Epidermal melanocyte (primary cell): ENCODE measurements around the gene AASDHPPT.
"Not testable (repeated sequence)": the region's sequence is repeated elsewhere in the genome, so short reads cannot be mapped to it uniquely, and the experiment has no call there.

Experiments used
- DNase-seq: peaks from one replicate; pipeline ENCODE4 v3.0.0; 2011; ENCODE audit warnings: low spot score; ENCODE audit not compliant: insufficient read length

Gene AASDHPPT, protein sequence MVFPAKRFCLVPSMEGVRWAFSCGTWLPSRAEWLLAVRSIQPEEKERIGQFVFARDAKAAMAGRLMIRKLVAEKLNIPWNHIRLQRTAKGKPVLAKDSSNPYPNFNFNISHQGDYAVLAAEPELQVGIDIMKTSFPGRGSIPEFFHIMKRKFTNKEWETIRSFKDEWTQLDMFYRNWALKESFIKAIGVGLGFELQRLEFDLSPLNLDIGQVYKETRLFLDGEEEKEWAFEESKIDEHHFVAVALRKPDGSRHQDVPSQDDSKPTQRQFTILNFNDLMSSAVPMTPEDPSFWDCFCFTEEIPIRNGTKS

DNA sequence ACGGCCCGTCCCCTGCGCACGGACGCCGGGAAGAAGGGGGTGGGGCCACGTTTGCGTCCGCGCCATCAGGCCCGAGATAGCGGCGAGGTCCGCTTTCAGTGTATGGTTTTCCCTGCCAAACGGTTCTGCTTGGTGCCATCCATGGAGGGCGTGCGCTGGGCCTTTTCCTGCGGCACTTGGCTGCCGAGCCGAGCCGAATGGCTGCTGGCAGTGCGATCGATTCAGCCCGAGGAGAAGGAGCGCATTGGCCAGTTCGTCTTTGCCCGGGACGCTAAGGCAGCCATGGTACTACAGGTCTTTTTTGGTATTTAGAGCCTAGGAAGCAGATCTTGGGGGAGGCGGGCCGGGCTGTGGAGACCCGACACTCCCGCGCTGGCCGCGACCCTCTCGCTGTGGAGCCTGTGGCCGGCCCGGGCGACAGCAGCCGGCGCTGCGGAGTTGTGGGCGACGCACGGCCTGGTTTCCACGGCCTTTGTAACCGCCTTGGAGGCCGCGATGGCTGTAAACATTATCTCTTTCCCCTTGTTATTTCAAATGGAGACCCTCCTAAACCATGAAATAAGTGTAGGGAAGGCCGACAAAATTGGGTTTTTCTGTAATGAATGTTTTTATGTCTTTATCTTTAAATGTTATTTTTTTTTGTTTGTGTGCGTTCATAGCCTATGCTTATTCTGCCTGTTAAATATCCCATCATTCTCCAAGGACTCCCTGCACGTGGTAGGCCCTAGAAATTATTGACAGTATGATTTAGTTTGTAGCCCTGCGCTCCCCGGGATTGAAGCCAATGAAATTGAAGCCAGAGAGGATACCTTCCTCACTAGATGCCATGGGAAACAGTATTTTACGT lies at the start of gene AASDHPPT:
AASDHPPT (plus strand) TSS at position 54 of the 847 bp plus-strand sequence; CDS start at position 103, 49 bp downstream.
- no peak for DNase-seq

DNA sequence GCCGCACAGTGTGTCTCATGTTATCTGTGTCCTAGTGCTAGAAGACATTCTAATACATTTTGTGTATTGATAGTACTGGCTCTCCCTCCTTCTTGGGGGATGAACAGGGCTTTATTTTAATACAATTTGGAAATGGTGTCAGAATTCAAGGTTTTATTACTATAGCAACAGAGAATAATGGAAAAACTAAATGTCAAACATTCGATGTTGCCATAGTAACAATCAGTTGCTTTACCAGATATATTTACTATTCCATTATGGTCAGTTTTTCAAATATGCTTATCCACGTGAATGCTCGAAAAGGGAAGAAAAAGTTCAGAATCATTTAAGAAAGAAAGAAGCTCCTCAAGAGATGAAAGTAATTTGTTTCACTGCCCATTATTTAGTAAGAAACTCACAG lies 46.9 kb upstream of the AASDHPPT start:
- no peak for DNase-seq

DNA sequence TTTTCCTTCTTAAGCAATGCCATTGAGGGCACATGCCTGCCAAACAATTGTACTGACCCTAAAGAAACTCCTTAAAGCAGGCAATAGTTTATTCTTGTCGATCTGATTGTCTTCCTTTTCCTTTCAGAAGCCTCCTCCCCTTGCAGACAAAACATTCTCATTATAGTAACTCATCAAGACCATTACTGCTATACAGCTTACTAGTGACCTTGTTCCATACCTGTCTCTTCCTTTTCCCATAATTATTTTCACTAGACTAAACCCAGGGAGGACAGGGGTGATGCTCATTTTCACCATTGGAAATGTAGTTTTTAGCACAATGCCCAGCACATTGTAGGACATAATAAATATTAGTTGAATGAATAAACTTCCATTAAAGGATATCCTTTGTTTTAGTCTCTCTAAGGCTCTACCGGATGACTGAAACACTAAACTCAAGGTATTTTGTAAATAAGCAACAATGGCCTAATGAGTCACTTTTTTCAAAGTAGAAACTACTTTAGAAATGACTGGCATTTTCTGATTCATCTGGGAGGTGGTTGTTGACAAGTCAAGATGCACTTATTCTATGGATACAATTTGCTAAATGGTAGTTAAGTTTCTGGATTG lies 46.2 kb upstream of the AASDHPPT start:
- no peak for DNase-seq

DNA sequence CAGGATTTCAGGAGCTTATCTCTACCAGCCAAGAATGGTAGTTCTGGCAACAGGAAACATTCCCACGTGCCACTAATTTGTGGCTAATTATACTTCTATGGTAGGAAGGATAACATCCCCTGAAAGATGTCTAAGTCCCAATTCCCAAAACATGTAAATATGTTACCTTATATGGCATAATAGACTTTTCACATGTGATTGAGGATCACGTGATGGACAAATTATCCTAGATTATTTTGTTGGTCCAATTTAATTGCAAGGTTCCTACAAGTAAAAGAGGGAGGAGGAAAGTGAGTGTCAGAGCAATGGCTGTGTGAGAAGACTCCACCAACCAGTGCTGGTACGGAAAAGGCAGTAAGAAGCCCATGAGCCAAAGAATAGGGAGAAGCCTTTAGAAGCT lies 45.5 kb upstream of the AASDHPPT start:
- no peak for DNase-seq

DNA sequence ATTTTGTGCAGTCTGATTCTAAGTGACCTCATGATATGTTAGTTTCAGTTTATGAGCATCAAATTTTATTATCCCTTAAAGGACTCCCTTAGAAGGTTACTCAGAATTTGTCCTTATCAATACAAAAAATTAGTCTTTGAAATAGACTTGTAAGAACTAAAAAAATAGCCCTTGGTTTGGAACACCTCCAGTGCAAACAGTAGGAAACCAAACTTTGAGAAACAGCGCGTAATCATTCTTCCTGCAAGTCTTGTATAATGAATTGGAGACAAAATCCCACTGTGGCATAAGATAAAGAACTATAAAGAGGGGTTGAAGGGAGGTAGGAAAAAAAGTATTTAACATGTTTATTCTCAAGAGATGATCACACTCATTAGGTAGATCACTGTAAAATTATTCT lies 44.6 kb upstream of the AASDHPPT start:
- no peak for DNase-seq

DNA sequence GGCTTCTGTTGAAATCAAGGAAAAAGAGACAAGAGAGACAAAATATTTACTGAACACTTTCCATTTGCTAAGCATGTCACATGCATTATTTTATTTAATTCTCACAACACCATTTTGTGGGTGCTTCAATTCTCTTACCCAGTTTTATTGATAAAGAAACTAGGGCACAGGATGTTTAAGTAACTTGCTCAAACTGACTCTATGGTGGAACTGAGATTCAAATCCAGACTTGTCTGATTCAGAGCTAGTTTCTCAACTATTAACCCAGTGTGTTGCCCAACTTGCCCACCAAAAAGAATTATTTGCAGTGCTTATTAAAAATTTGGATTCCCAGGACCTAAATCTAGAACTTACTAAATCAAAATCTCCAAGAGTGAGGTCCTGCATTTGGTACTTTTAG lies 33.9 kb upstream of the AASDHPPT start:
- no peak for DNase-seq

DNA sequence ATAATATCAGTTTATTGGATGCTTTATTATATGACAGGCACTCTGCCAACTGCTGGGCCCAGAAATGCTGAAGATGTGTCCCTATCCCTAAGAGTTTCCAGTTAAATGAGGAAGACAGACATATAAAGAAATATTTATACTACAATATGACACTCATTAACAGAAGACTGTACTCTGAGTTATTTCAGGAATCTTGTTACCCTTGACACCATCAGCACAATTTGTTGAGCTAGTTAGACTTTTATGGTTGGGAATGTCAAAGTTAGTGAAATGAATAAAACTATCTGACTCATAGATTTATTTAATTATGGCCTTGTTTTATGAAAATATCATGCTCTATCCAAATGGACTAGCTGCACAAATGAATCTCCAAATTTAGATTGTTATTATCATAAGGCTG lies 29.8 kb upstream of the AASDHPPT start:
- no peak for DNase-seq

DNA sequence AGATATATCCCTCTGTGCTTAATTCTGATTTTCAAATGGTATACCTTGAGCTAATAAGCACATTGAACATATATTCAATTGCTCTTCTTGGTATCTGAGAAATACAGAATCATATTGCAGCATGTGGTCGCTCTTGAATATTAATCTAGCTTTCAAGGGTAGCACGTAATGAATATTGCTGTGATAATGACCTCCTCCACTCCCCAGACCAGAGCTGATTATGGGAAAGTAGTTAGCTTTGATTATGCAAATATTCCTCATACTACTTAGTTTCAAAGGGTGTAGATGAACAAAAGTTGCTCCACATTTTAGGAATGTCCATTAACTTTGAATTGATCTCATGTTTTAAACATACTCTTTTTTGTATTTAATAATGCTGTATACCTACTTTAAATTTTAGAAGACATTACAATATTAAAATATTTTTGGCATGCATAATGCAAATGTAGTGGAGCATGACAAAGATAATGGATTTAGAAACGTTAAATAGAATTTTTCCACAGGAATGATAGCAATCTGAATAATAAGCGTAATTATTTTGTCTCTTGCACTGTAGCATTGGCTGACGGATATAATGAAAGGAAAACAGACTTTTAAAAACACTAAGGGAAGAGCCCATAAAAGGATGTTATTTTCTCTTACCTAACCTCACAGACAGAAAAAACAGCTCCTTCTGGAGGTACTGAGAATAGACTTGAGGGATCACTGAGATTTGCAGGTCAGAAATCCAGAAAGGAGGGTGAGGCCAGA lies 27.6 kb upstream of the AASDHPPT start:
- no peak for DNase-seq

DNA sequence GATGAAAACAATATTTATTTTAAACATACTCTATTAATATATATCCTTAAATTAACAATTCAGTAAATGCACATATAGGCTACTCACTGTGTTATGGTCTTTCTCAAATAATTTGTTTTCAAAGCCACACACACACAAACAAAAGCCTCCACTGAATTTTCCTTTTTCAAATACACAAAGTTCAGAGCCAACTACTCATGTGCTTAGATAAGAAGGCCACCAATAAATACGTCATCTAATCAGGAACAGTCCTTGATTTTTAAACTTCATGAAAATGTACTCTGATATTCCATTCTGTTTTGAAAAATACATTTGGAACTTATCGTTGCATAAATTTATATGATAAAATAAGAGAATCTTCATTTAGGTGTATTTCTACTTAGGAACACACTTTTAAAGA lies 26.4 kb upstream of the AASDHPPT start:
- no peak for DNase-seq

DNA sequence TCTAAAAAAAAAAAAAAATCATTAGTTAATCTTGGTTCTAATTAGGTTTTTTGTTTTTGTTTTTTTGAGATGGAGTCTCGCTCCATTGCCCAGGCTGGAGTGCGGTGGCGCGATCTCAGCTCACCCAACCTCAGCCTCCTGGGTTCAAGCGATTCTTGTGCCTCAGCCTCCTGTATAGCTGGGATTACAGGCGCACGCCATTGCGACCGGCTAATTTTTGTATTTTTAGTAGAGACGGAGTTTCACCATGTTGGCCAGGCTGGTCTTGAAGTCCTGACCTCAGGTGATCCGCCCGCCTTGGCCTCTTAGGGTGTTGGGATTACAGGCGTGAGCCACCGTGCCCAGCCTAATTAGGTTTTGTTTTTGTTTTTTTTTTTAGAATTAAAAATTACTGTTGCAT lies 19.1 kb upstream of the AASDHPPT start:
- not testable (repeated sequence) for DNase-seq

DNA sequence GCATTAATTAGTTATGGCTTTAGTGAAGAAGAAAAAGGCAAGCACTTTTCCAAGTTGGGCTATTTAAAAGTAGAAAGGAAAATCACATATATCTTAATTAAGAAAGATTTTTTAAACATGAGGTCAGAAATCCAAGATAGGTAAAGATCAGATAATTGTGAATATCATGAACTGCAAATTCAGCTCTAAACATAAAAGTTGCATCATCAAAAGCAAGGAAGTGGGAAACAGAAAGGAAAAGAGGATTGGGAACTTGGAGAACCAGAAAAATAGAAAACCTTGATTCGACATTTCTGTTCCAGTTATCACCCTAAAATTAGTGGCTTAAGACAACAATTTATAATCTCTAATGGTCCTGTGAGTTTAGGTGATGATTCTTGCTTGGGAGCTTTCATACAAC lies 17.8 kb upstream of the AASDHPPT start:
- no peak for DNase-seq

DNA sequence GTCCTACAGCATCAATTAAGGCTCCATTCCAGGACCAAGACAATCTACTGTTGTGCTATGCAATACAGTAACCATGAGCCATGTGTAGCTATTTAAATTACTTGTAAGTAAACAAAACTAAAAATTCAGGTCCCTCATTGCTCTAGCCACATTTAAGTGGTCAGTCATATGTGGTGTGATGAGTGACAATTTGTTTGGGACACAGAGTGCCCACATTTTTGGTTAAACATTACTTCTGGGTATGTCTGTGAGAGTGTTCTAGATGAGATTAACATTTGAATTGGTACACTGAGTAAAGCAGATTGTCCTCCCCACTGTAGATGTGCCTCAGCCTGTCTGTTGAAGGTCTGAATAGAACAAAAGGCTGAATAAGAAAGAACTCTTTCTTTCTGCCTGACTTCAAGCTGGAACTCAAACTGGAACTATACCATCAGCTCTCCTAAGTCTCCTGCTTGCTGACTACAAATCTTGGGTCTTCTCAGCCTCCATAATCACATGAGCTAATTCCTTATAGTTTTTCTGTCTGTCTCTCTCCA lies 16.1 kb upstream of the AASDHPPT start:
- no peak for DNase-seq

DNA sequence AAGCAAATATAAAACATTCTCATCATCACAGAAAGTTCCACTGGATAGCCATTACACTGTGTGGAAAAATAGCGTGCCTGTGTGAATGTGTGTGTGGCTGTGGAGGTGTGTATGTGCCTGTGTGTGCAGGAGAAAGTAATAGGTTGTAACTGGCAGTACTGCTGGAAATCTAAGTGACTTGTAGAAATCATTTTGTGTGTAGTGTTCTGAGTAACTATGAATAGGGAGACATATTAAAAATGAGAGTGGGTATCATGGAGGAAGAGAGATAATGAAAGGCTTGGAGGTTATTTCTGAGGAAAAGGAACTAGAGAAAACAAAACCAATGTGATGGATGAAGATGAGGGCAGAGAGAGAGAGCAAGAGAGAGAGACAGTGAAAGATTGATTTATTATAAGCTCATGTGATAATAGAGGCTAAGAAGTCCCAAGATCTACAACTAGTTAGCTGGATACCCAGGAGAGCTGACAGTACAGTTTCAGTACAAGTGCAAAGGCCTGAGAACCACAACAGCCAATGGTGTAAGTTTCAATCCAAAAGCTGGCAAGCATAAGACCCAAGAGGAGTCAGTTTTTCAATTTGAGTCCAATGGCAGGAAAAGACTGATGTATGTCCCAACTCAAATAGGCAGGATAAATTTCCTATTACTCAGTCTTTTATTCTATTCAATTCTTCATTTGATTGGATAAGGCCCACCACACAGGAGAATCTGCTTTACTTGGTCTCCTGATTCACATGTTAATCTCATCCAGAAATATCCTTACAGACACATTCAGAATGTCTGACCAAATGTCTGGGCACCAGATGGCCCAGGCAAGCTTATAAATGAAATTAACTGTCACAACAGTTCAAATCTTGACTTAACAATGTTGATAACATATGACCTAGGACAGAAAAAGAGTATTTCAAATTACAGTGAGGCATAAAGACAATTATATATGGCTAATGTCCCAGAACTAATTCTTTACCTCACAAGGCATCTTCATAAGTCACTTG lies 15.2 kb upstream of the AASDHPPT start:
- DNase-seq, result no peak

DNA sequence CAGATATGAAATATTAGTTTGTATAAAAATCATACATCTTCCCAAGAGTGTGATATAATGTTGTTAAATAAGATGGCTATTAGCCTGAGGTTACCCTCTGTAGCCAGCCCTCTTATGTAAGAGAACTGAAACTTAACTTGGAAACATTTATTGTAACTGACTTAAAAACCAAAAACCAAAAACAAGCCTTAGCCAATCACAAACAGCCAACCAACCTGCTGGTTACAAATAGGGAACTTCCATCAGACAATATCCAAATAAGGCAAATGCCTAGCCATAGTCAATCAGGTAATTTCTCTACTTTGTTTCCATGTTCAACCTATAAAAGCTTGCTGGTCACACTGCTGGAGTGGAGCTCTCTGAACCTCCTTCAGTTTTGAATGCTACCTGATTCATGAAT lies 14.5 kb upstream of the AASDHPPT start:
- no peak for DNase-seq

DNA sequence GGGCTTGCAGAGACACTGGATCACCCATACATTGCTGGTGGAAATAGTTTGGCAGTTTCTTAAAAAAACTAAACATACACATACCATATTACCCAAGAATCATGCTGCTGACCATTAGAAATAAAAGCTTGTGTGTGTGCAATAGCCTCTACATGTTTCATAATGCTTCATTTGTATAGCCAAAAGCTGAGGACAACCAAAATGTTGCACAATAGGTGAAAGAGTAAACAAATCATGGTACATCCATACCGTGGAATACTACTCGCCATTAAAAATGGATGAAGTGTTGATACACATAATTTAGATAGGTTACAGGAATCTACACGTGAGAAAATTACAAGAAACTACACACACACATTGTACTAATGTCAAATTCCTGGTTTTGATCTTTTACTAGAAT lies 6.9 kb upstream of the AASDHPPT start:
- no peak for DNase-seq

DNA sequence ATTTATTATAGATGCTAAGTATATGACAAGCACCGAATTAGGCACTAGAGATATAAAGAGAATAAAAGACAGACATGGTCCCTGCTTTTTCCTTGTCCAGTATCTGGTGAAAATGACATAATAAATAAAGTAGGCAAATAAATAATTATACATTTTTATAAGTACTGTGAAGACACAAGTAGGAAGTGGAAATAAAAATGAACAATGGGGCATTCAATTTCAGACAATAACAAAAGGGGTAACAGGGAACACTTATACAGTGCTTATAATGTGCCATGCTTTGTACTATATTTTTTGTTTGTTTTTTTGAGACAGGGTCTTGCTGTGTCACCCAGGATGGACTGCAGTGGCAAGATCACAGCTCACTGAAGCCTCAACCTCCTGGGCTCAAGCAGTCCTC lies 4.7 kb upstream of the AASDHPPT start:
- no peak for DNase-seq

DNA sequence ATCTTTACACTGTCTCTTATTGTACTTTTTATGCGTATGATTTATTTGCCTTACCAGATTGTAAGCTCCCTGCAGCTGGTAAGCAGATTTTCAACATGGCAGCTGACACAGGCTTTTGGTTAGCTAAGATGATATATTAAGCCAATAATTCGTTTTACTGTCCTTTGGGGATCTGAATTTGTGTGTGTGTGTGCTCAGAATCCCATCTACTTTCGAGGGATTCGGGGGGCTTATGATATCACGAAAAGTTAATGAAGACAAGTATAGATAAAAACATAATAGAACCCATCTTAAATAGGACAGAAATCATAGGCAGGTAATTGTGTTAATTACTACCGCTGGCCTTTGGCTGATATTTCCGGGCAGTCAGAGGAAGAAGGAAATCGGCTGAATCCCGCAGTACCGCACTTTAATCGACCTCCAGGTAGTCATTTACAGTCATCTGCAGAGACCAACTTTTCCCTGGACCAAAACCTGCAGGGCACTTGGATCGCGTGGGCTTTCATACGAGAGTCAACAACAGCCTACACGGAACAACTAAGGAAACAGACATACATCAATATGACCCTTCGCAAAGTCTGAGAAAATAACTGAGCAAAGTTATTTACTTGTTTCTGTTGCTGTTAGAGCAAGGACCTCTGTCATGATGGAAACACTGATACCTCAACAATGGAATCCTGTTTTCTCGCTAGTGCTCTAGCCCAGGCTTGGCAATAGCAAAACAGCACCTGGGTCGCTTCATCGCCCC lies 1.1 kb upstream of the AASDHPPT start:
- no peak for DNase-seq

DNA sequence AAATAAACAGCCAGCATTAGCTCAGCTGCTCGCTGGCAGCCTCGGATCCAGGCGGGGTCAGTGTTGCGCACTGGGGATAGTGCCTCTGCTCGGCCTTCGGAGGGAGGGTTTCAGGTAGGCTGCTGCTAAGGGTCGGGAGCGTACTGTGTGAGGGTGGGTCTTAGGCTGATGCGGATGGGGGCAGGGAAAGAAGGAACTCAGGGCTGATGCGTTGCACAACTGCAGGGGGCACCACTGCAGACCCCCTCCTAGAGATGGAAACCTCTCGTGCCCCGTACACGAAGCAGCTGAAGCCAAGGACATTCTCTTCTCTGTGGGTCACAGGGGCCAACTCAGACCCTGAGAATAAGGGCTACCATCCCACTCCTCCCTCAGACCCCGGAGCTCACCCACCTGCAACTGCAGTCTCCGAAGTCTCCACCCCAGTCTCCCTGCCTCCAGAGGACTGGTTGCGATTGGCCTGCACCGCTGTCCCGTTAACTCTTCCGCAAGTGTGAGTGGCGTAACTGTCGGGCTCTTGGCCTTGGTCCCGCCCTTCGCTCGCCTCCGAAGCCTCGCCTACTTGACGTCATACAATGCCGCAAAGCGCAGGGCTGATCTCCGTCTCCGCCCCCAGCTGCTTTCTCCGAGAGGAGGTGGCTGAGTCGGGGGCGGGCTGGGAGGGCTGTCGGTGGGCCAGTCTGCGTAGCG lies 398 bp upstream of the AASDHPPT start, which contains the start of gene KBTBD3:
KBTBD3 (minus strand) TSS at position 429 of the 690 bp plus-strand sequence. CDS start 18,250 bp downstream, outside the sequence.
- DNase-seq, result peak; percentile 65

DNA sequence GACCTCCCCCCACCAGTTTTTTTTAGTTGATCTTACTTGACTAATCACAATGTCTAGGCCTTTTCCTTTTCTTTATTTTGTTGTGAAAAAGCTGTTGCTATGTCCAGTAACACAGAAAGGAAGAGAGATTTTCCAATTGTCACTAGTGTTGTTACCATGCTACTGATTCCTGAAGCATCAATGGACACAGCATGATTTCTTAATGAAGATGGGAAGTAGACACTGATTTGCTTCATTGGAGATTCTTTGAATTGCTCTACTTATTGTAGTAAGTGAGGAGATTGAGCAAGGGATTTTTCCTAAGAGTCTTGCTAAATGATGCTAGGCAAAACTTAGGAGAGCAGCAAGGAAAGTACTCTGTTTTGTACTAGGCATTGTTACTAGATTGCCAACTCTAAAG lies 4.6 kb downstream of the AASDHPPT start:
- no peak for DNase-seq
